ENCODE results near the gene GPR137. TPM values are rescaled to one million over a fixed set of nuclear protein-coding genes. Genes with fewer than 3 reads are reported as not detected.

Gene GPR137, protein sequence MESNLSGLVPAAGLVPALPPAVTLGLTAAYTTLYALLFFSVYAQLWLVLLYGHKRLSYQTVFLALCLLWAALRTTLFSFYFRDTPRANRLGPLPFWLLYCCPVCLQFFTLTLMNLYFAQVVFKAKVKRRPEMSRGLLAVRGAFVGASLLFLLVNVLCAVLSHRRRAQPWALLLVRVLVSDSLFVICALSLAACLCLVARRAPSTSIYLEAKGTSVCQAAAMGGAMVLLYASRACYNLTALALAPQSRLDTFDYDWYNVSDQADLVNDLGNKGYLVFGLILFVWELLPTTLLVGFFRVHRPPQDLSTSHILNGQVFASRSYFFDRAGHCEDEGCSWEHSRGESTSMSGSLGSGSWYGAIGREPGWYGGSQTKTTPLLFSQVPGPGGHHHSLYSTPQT
- 10 to 100 TPM; 25.2 to 45.9 (median 34.3) TPM for total RNA-seq
- 1 to 10 TPM; 4.9 to 5.4 TPM for polyA plus RNA-seq
- 28.0 reads per million, percentile 58 among the genes with 10 or more reads in this experiment for total RNA-seq

DNA sequence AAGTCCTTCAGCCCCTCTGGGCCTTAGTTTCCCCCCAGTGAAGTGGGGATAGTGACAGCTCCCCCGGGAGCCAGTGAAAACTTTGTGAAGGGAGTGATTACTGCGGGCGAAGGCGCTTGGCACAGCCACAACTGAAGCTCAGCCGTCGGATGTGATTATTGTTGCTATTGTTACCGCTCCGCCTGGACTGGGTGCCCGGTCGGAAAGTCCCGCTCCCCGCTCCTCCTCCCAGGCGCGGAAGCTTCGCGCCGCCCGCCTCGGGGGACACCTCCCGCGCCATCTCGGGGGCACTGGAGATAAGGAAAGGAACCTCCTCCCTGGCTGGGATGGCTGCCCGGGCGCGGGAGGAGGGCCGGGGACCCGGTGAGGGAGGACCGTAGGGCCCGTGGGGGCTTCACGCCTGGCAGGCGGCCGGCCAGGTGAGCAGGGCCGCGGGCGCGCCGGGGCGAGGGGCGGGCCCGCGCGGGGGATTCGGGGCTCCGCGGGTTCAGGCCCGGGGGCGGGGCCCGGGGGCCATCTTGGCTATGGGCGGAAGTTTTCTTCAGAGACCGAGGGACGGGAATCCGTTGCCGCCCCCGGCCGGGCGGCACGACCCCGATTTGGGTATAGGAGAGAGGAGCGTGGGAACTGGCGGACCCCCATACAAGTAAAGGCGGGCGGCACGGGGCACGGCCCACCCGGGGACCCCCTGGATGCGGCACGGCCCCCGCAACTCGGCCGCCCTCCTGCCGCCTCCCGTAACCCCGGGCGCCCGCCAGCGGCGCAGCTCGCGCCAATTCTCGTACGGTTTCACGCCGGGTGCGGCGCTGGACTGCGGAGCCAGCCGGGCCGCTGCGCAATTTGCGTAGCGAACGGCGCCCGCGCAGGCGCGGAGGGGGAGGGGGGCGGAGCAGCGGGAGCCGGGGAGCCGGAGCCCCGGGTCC, at the start of gene GPR137:
Gene GPR137 (plus strand): TSS at position 887 of the 923 bp plus-strand sequence. CDS start 677 bp downstream, outside the sequence.
- peaks cover 11 to 17% of the 10 kb centered on the region in 2 donors for H3K4me1 ChIP-seq (ENCODE audit: control insufficient read depth in 2 of 2, insufficient read depth in 2 of 2, low read length in 2 of 2)
- Mint-ChIP-seq H3K4me1 (peaks cover 8 to 25% (median 18%) of the 10 kb centered on the region in 7 donors), H3K27me3 (peaks cover 0 to 2% (median 0%) of the 10 kb centered on the region in 5 donors), H3K27ac (peak within 1 kb of the TSS; percentile 81 to 98 (median 95)), H3K36me3 (peaks cover 0 to 8% (median 0%) of the 10 kb centered on the region in 5 donors), H3K9me3 (no peaks in the 10 kb centered on the region), H3K4me3 (peak within 1 kb of the TSS; percentile 84 to 93 (median 89))
- POLR2A ChIA-PET = interaction anchor here (0.5 to 7.1 kb wide), 17 partner anchors 8 to 1444 kb away, joined by 3 to 104 read pairs (median 5); partner anchors contain the start of genes CATSPERZ, FERMT3, PPP1R14B and PRDX5
- peak; percentile 81 for ATAC-seq
- peaks cover 0 to 6% (median 0%) of the 10 kb centered on the region in 3 experiments for H3K36me3 ChIP-seq (ENCODE audit: control insufficient read depth in 2 of 3, insufficient read depth in 3 of 3, low read length in 3 of 3)
- H3K27me3 ChIP-seq (ENCODE audit: control insufficient read depth in 2 of 2, insufficient read depth in 2 of 2, low read length in 2 of 2) = peaks cover 0 to under 1% of the 10 kb centered on the region in 2 donors
- intact Hi-C loops (cut with micrococcal nuclease) = loop anchor here (1.0 to 5.0 kb wide), 15 partner anchors 15 to 100 kb away; partner anchors contain the start of genes ESRRA (in 2 of the 2), FKBP2 (in 2 of the 2), DNAJC4 (in 1 of the 2) and FERMT3 (in 1 of the 2)
- CTCF ChIA-PET = interaction anchor here (1.2 to 2.0 kb wide), 5 partner anchors 14 to 81 kb away, joined by 3 to 15 read pairs (median 4); partner anchors contain the start of gene PRDX5
- no peaks in the 10 kb centered on the region for H3K9me3 ChIP-seq (ENCODE audit: control insufficient read depth in 2 of 3, low read length in 3 of 3)
- peak; percentile 91 to 100 (median 96) for DNase-seq
- H3K27ac ChIP-seq (ENCODE audit: low read depth, low read length) = peak within 1 kb of the TSS; percentile 99
- H3K4me3 ChIP-seq (ENCODE audit: low read length) = peak within 1 kb of the TSS; percentile 100

DNA sequence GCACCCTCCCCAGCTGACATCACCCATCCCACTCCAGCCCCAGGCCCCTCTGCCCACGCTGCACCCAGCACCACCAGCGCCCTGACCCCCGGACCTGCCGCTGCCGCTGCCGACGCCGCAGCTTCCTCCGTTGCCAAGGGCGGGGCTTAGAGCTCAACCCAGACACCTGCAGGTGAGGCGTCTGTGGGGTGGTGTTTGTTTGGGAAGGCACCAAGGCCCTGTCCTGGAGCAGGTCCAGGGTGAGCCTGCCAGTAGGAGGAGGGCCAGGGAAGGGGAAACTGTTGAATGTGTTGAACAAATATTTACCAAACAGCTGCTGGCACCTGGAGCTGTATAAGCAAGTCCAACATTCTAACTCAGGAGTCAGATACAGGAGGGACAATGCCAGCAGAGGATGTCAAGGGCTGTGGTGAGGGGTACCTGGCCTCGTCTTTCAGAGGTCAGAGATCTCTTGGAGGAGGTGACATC, 48.1 kb upstream of the GPR137 start:
- ChIA-PET POLR2A (interaction anchor here (0.6 to 6.3 kb wide), 3 partner anchors 14 to 31 kb away, joined by 3 to 58 read pairs (median 4); partner anchors contain the start of gene FERMT3), CTCF (interaction anchor here (0.7 to 1.3 kb wide), 2 partner anchors 13 to 20 kb away, joined by 3 read pairs; no protein-coding TSS in a partner anchor)
- Histone ChIP-seq H3K27me3 (ENCODE audit: control insufficient read depth in 2 of 2, insufficient read depth in 2 of 2, low read length in 2 of 2) (no peaks in the 10 kb centered on the region), H3K9me3 (ENCODE audit: control insufficient read depth in 2 of 3, low read length in 3 of 3) (no peaks in the 10 kb centered on the region), H3K27ac (ENCODE audit: low read depth, low read length) (no peak overlapping the region), H3K4me1 (ENCODE audit: control insufficient read depth in 2 of 2, insufficient read depth in 2 of 2, low read length in 2 of 2) (peaks cover 22 to 33% of the 10 kb centered on the region in 2 donors), H3K36me3 (ENCODE audit: control insufficient read depth in 2 of 3, insufficient read depth in 3 of 3, low read length in 3 of 3) (peaks cover 0 to 23% (median 6%) of the 10 kb centered on the region in 3 experiments), H3K4me3 (ENCODE audit: low read length) (no peak overlapping the region)
- Mint-ChIP-seq H3K9me3 (no peaks in the 10 kb centered on the region), H3K36me3 (peaks cover 0 to 8% (median 0%) of the 10 kb centered on the region in 5 donors), H3K27ac (peak overlapping the region in 7 of 9 donors; percentile 41 to 99 (median 53)), H3K27me3 (no peaks in the 10 kb centered on the region), H3K4me1 (peaks cover 19 to 45% (median 35%) of the 10 kb centered on the region in 7 donors), H3K4me3 (peak overlapping the region in 2 of 10 donors; percentile 12 to 45)
- DNase-seq (no peak), ATAC-seq (no peak)
- intact Hi-C loops (cut with micrococcal nuclease) = no loop called here

DNA sequence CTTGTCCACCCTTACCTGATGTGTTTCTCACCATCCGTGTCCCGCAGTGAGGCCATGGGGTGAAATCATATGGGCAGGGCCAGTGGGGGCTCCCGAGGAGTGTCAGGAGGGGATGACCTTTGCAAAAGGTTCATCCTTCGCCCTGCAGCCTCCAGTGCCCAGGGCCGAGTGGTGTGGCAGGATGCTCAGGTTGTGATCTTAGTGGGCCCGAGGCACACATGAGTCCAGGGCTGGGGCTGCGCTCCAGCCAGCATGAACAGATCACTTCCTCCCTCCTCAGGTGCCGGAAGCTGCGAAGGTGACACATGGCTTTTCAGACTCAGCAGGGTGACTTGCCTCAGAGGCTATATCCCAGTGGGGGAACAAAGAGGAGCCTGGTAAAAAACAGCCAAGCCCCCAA, 47.6 kb upstream of the GPR137 start:
- CTCF ChIA-PET = no interaction called here
- Histone ChIP-seq H3K27ac (ENCODE audit: low read depth, low read length) (peak overlapping the region; percentile 42), H3K36me3 (ENCODE audit: control insufficient read depth in 2 of 3, insufficient read depth in 3 of 3, low read length in 3 of 3) (peaks cover 0 to 23% (median 6%) of the 10 kb centered on the region in 3 experiments), H3K4me1 (ENCODE audit: control insufficient read depth in 2 of 2, insufficient read depth in 2 of 2, low read length in 2 of 2) (peaks cover 22 to 36% of the 10 kb centered on the region in 2 donors), H3K4me3 (ENCODE audit: low read length) (no peak overlapping the region), H3K27me3 (ENCODE audit: control insufficient read depth in 2 of 2, insufficient read depth in 2 of 2, low read length in 2 of 2) (no peaks in the 10 kb centered on the region), H3K9me3 (ENCODE audit: control insufficient read depth in 2 of 3, low read length in 3 of 3) (no peaks in the 10 kb centered on the region)
- peak overlapping the region; percentile 41 to 100 (median 69) for H3K27ac Mint-ChIP-seq
- peaks cover 0 to 8% (median 0%) of the 10 kb centered on the region in 5 donors for H3K36me3 Mint-ChIP-seq
- DNase-seq (no peak), ATAC-seq (no peak)
- POLR2A ChIA-PET = interaction anchor here (1.2 to 6.3 kb wide), 5 partner anchors 9 to 67 kb away, joined by 3 to 58 read pairs (median 5); partner anchors contain the start of genes ESRRA, FERMT3, NUDT22 and PPP1R14B
- H3K4me1 Mint-ChIP-seq = peaks cover 14 to 48% (median 34%) of the 10 kb centered on the region in 7 donors
- intact Hi-C loops (cut with micrococcal nuclease) = no loop called here
- peak overlapping the region in 2 of 10 donors; percentile 12 to 25 for H3K4me3 Mint-ChIP-seq
- no peaks in the 10 kb centered on the region for H3K9me3 Mint-ChIP-seq
- H3K27me3 Mint-ChIP-seq = no peaks in the 10 kb centered on the region

DNA sequence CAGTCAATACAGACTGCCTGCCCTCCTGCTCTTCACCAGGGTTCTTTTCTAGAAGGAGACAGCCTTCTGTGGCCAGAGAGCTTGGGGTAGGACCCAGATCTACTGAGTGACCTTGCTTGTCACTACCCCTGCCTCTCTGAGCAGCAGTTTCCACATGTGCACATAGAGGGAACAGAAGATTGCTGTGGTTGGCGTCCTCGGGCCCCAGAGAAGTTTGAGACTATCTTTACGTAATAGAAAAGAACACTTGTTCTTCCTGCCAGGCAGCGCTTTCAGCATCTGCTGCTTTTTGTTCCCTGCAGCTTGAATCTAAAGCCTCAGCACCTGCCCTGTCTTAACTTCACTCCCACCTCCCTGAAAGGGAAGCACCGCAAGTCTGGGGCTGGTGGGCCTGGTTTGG, 46.6 kb upstream of the GPR137 start:
- peaks cover 14 to 51% (median 32%) of the 10 kb centered on the region in 7 donors for H3K4me1 Mint-ChIP-seq
- peak overlapping the region in 2 of 10 donors; percentile 38 to 49 for H3K4me3 Mint-ChIP-seq
- no peak for ATAC-seq

DNA sequence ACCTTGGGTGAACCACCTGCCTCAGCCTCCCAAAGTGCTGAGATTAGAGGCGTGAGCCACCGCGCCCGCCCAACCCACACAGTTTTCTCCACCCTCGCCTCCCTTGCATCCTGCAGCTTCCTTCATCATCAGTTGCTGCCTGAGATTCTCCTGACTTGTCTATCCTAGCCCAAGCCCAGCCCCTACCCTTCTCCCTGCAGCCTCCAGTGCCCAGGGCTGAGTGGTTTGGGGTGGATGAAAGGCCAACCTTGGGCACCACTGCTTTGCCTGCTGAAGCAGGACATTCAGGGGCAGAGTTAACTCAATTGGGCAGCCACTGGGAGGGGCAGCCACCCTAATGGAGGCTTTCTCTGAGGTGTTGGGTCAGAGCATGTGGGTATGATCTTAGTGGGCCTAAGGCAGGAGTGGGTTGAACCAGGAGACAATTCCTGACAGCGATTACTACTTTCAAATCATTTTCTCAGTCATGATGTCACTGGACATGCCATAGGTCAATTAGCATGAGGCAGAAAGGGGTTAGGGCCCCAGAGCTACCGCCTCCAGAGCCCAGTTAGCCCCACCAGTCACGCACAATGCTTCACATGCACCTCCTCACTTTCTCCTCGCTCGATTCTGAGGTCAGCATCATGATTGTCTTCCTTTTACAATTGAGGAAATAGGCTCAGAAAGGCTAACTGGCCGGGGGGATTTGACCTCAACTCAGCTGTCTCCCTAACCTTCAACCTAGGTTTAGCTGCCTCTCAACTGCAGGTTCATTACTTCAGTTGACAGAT, 45.8 kb upstream of the GPR137 start:
- Histone ChIP-seq H3K4me1 (ENCODE audit: control insufficient read depth in 2 of 2, insufficient read depth in 2 of 2, low read length in 2 of 2) (peaks cover 27 to 28% of the 10 kb centered on the region in 2 donors), H3K4me3 (ENCODE audit: low read length) (peak overlapping the region; percentile 73), H3K27me3 (ENCODE audit: control insufficient read depth in 2 of 2, insufficient read depth in 2 of 2, low read length in 2 of 2) (no peaks in the 10 kb centered on the region), H3K27ac (ENCODE audit: low read depth, low read length) (peak overlapping the region; percentile 99), H3K36me3 (ENCODE audit: control insufficient read depth in 2 of 3, insufficient read depth in 3 of 3, low read length in 3 of 3) (peaks cover 0 to 30% (median 6%) of the 10 kb centered on the region in 3 experiments), H3K9me3 (ENCODE audit: control insufficient read depth in 2 of 3, low read length in 3 of 3) (no peaks in the 10 kb centered on the region)
- DNase-seq (no peak), ATAC-seq (no peak)
- peaks cover 14 to 51% (median 32%) of the 10 kb centered on the region in 7 donors for H3K4me1 Mint-ChIP-seq
- intact Hi-C loops (cut with micrococcal nuclease) = loop anchor here (2.0 to 5.0 kb wide), 6 partner anchors 31 to 507 kb away; partner anchors contain the start of genes BAD (in 1 of the 2), FERMT3 (in 1 of the 2), GPR137 (in 1 of the 2) and MACROD1 (in 1 of the 2)
- H3K4me3 Mint-ChIP-seq = peak overlapping the region; percentile 80 to 95 (median 89)
- no peaks in the 10 kb centered on the region for H3K9me3 Mint-ChIP-seq
- POLR2A ChIA-PET = interaction anchor here (0.6 to 6.3 kb wide), 11 partner anchors 9 to 1486 kb away, joined by 3 to 58 read pairs (median 4); partner anchors contain the start of genes BAD, DNAJC4, ESRRA and FERMT3
- H3K27ac Mint-ChIP-seq = peak overlapping the region; percentile 97 to 100 (median 99)
- CTCF ChIA-PET = interaction anchor here (1.6 kb wide), 1 partner anchor 33 kb away, joined by 5 read pairs; the partner anchor contains the start of gene FERMT3
- peaks cover 0 to 8% (median 0%) of the 10 kb centered on the region in 5 donors for H3K36me3 Mint-ChIP-seq
- no peaks in the 10 kb centered on the region for H3K27me3 Mint-ChIP-seq

More for the DNA sequence above, 46.6 kb upstream of the GPR137 start:
- H3K9me3 Mint-ChIP-seq = no peaks in the 10 kb centered on the region
- peaks cover 25 to 29% of the 10 kb centered on the region in 2 donors for H3K4me1 ChIP-seq (ENCODE audit: control insufficient read depth in 2 of 2, insufficient read depth in 2 of 2, low read length in 2 of 2)
- no peaks in the 10 kb centered on the region for H3K27me3 ChIP-seq (ENCODE audit: control insufficient read depth in 2 of 2, insufficient read depth in 2 of 2, low read length in 2 of 2)
- peak overlapping the region; percentile 52 to 100 (median 80) for H3K27ac Mint-ChIP-seq
- peak overlapping the region; percentile 42 for H3K27ac ChIP-seq (ENCODE audit: low read depth, low read length)
- H3K36me3 Mint-ChIP-seq = peaks cover 0 to 8% (median 0%) of the 10 kb centered on the region in 5 donors
- H3K27me3 Mint-ChIP-seq = no peaks in the 10 kb centered on the region
- no peak for DNase-seq
- CTCF ChIA-PET = no interaction called here
- POLR2A ChIA-PET = interaction anchor here (0.9 to 6.3 kb wide), 7 partner anchors 8 to 1485 kb away, joined by 3 to 58 read pairs (median 4); partner anchors contain the start of genes DNAJC4, ESRRA, FERMT3 and NUDT22
- H3K9me3 ChIP-seq (ENCODE audit: control insufficient read depth in 2 of 3, low read length in 3 of 3) = no peaks in the 10 kb centered on the region
- no peak overlapping the region for H3K4me3 ChIP-seq (ENCODE audit: low read length)
- H3K36me3 ChIP-seq (ENCODE audit: control insufficient read depth in 2 of 3, insufficient read depth in 3 of 3, low read length in 3 of 3) = peaks cover 0 to 30% (median 6%) of the 10 kb centered on the region in 3 experiments
- intact Hi-C loops (cut with micrococcal nuclease) = no loop called here
